GM13977 (cell line): ENCODE measurements around the gene LRRFIP1.

Source experiments
- DNase-seq: peaks from one replicate; pipeline ENCODE4 v3.0.0; 2012; ENCODE audit warnings: low spot score
- in situ Hi-C: fragments of 300-500 bp; cut with MboI; formaldehyde crosslinking; loops from one replicate; pipeline ENCODE4 v1.12.0; 2022; ENCODE audit warnings: low sequenced_read_pairs, low pct_unique_long_range_greater_than_20kb, mixed read lengths, inconsistent platforms; ENCODE audit not compliant: unreplicated experiment
- TF ChIP-seq, protein P1 (sequence below): IDR thresholded peaks from 2 replicates; pipeline ENCODE4 v1.5.1; 2012; ENCODE audit warnings: mild to moderate bottlenecking, control low read depth; ENCODE audit not compliant: insufficient read depth; ENCODE audit errors: extremely low read depth, missing control alignments

The LRRFIP1 gene

DNA sequence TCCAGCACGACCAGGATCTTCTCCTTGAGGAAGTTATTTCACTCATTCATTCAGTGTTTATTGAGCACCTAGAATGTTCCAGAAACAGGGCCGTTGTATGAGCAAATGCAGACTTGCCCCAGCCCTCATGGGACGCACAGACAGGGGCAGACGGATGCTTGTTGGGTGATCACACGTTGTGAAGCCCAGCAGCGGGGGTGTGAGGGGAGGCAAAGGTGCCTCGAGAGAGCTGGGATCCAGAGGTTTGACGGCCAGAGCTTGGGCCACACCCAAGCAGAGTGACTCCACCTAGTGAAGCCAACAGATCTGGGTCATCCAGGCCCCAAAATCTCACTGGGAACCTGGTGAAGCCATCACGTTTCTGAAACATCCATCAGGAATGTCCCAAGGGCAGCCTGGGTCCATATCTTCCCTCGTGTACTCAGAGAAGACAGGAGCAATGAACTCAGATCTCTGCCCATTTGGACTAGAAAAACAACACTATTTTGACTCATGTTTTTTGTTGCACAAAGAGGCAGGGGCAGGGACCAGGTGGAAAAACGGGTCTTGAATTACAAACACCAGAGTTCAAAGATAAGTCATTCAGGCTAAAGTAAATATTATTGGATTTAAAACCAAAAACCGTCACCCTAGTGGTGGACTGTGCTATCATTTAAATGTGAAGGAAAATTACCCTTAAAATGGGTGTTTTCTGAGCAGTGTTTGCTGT, 116.3 kb downstream of the LRRFIP1 start:
- no peak for DNase-seq
- in situ Hi-C loops = no loop called here
- TF ChIP-seq, protein P1, sequence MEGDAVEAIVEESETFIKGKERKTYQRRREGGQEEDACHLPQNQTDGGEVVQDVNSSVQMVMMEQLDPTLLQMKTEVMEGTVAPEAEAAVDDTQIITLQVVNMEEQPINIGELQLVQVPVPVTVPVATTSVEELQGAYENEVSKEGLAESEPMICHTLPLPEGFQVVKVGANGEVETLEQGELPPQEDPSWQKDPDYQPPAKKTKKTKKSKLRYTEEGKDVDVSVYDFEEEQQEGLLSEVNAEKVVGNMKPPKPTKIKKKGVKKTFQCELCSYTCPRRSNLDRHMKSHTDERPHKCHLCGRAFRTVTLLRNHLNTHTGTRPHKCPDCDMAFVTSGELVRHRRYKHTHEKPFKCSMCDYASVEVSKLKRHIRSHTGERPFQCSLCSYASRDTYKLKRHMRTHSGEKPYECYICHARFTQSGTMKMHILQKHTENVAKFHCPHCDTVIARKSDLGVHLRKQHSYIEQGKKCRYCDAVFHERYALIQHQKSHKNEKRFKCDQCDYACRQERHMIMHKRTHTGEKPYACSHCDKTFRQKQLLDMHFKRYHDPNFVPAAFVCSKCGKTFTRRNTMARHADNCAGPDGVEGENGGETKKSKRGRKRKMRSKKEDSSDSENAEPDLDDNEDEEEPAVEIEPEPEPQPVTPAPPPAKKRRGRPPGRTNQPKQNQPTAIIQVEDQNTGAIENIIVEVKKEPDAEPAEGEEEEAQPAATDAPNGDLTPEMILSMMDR = no peak

DNA sequence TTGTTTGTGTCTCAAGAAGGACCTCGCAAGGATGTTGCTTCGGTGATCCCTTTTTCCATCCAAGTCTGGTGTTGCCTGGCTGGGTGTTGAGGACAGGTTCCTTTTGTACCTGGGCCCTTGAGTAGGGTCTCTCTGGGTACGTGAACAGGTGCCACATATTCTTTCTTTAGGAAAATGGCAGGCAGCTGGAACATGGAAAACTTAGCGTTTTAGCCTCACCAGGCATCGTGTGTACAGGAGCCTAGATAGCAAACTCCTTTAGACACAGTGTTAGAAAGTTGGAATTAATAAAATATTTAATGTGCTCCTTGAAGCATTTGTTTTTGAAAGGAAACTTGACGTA, 116.9 kb downstream of the LRRFIP1 start:
- TF ChIP-seq, protein P1 = no peak
- DNase-seq = no peak
- in situ Hi-C loops = no loop called here

GRCh38 chr2:237744613-237745249, 117.3 kb downstream of the LRRFIP1 start:
- DNase-seq = peak; percentile 83
- in situ Hi-C loops = no loop called here

GRCh38 chr2:237745250-237745613, 117.8 kb downstream of the LRRFIP1 start:
- TF ChIP-seq, protein P1 = no peak
- in situ Hi-C loops = no loop called here
- no peak for DNase-seq

More at GRCh38 chr2:237744613-237745249, 117.3 kb downstream of the LRRFIP1 start:
- TF ChIP-seq, protein P1 = peak; percentile 98

DNA sequence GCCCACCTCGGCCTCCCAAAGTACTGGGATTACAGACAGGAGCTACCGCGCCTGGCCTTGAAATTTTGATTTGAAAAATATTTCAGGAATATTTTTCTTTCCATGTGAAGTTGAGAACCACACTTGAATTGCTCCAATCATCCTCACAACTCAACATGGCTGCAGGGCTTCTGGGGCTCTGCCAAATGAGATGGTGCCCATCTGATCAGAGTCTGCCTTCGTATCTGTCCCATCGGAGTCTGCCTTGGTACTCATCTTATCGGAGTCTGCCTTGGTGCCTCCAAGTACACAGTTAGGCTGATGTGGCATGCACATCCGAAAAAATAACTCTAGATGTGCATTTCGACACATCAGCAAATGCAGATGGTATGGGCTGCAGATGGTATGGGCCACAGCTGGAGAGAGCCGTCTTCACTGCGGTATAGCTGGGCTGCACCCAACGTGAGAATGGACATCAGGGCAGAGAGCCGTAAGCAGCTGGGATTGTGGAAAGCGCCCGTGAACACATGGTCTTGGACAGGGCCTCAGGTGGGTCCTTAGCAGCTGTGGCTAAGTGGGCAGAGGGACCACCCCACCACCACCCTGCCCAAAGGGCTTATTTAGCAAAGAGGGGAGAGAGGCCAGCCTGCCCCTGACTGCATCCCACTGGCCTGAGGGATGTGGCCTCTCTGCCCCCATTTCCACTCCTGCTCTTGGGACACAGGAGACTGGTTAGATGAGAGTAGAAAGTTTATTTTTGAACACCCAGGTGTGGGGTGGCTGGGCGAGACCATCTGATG, 119.1 kb downstream of the LRRFIP1 start:
- in situ Hi-C loops = no loop called here
- TF ChIP-seq, protein P1 = no peak
- no peak for DNase-seq

- TF ChIP-seq, protein P1 = no peak
- DNase-seq = no peak
- in situ Hi-C loops = no loop called here
Observed at GRCh38 chr2:237747189-237747588, 119.8 kb downstream of the LRRFIP1 start.
